HG02870 (cell line): ENCODE results near the gene PLCXD1.
"Not testable (repeated sequence)": the region's sequence is repeated elsewhere in the genome, so short reads cannot be mapped to it uniquely, and the experiment has no call there.

Experiments used
- ATAC-seq: cut with Tn5 transposase; IDR thresholded peaks from one replicate; pipeline ENCODE4 v1.9.1; 2021; ENCODE audit warnings: mild to moderate bottlenecking, moderate library complexity; ENCODE audit not compliant: unreplicated experiment

PLCXD1 gene

DNA sequence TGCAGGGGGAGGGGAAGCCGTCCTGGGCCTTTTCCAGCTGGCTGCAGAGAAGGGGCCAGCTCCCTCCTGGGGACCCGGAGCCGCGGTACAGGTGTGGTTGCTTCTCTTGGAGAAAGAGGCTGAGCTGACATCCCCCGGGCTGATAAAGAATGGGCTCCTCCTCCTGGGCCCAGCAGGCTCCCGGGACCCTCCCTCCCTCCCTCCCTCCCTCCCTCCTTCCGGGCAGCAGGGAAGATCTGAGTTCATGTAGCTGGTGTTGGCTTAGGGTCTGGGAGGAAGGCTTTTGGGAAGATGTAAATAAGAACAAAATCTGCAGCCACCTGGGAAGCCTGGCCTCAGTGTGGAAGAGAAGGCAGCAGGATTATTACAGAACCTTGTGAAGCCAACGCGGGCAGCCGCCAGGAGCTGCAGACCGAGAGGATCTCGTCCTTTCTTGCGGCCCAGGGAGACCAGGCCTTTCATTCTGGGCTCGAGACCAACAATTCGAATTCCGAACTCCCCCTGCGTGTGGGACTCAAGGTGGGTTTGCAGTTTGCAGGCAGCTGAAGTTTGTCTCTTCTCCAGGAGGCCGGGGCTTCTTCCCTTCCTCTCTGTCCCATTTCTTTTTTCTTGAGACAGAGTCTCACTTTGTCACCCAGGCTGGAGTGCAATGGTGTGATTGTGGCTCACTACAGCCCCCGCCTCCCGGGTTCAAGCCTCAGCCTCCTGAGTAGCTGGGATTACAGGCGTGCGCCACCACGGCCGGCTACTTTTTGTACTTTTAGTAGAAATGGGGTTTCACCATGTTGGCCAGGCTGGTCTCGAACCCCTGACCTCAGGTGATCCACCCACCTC lies at the start of gene PLCXD1:
TSS of gene PLCXD1 (plus strand) at position 216 of the 834 bp plus-strand sequence. CDS start 2,807 bp downstream, outside the sequence.
- no peak for ATAC-seq

DNA sequence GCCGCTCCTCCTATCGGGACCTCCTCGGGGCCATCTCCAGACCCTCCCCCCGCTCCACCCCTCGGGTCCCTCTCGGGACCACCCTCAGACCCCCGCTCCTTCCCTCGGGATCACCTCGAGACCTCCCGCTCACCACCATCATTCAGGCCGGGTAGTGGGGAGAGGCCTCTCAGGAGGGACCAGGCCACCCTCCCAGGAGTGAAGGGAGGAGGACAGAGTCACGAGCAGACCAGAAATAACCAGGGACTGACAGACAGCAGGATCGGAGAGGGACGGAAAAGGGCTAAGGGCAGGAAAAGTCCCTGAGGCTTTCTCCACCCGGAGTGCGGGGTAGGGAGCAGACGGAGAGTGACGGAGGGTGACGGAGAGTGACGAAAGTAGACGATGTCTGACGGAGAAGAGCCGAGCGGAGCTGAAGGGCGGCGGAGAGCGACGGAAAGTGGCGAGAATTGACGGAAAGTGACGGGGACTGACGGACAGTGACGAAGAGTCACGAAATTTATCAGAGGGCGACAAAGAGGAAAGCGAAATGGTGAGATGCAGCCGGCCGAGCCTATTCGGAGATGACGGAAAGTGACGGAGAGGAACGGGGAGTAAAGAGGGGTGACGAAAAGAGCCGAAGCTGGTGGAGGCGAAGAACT lies 49.4 kb upstream of the PLCXD1 start:
- ATAC-seq: peak; percentile 98

DNA sequence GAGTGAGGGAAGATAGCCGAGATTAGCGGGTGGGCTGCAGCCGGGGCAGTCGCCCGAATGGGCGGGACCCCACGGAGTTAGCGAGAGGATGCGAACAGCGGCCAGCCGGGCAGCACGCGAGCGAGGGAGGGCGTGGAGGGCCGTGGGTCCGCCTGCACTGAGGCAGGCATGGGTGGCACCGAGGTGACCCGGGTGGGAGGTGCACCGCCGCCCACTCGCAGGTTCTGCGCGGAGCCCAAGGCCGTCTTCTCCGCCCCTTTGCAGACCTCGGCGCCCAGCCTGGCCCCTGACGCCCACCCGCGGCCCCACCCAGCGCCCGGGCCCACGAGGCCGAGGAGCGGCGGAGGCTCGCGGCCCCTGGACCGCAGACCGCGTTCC lies 48.9 kb upstream of the PLCXD1 start:
- peak; percentile 17 for ATAC-seq

DNA sequence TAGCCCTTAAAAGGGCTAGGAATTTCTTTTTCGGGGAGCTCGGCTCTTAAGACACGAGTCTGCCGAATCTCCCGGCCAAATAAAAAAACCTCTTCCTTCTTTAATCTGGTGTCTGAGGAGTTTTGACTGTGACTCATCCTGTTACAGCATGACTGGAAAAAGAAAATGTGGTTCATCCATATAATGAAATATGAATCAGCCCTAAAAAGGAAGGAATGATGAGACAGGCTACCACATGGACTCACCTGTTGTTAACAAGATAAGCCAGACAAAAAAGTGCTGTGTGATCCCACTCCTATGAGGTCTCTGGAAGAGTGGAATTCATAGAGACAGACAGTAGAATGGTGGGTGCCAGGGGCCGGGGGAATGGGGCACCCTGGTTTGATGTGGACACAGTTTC lies 45.0 kb upstream of the PLCXD1 start:
- not testable (repeated sequence) for ATAC-seq

- no peak for ATAC-seq
These were observed 30.2 kb upstream of the PLCXD1 start for GRCh38 chrX:250965-251364.

DNA sequence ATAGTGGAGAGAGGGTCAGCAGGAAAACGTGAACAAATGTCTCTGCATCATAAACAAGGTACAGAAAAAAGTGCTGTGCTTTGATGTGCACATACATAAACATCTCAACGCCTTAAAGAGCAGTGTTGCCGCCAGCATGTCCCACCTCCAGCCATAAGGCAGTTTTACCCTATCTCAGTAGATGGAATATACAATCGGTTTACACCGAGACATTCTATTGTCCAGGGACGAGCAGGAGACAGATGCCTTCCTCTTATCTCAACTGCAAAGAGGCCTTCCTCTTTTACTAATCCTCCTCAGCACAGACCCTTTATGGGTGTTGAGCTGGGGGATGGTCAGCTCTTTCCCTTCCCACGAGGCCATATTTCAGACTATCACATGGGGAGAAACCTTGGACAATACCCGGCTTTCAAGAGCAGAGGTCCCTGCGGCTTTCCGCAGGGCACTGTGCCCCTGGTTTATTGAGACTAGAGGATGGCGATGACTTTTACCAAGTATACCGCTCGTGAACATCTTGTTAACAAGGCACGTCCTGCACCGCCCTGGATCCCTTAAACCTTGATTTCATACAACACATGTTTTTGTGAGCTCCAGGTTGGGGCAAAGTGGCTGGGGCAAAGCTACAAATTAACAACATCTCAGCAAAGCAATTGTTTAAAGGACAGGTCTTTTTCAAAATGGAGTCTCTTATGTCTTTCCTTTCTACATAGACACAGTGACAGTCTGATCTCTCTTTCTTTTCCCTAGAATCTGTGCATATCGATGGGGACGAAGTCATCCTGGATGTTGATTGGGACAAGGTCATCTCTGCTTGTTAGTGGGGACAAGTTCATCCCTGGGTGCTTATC lies 29.6 kb upstream of the PLCXD1 start:
- ATAC-seq: not testable (repeated sequence)

GRCh38 chrX:252244-252956 lies 28.8 kb upstream of the PLCXD1 start:
- no peak for ATAC-seq

DNA sequence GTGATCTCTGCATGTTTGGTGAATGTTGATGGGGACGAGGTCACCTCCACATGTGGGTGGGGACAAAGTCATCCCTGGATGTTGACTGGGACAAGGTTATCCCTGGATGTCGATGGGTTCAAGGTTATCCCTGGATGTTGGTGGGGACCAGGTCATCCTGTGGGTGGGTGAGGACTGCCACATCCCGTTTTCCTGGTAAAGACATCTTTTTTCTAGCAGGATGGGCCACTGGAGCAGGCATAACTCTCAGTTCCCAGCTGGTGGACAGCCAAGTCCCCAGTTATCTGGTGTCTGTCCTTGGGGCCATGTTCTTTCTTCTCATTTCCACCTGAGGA lies 28.3 kb upstream of the PLCXD1 start:
- ATAC-seq: no peak

DNA sequence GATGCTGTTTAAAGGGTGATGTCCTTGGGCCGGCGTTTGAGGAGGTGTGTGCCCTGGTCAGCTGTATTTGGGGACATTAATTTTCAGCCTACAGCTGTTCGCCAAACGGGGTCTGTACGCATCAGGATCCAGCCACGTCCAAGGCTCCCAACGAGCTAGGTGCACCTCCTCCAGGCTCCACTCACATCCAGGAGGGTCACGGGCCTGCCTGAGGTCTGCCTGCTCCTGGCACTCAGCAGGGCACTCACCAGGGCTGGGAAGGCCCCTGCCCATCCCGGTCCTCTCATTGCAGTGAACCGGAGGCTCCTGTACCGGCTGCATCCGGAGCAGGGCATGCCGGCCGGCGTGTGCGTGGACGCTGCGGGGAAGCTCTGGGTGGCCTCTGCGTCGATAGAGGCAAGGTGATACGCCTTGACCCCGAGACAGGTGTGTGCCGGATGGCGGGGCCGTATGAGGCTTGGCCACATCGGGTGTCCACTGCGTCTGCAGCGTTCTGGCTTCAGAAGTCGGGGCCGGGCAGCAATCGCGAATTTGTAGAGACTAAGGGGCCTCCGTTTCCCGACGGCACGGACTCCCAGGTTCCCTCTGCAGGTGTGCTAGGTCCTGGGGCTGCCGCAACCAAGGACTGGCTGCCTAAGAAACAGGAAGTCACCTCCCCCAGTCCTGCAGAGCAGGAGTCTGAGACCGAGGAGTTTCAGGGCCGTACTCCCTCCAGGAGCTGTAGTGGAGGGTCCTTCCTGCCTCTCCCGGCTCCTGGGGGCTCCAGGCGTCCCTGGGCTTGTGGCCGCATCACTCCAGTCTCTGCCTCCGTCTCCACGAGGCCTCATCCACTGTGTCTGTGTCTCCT lies 27.5 kb upstream of the PLCXD1 start:
- ATAC-seq: no peak

DNA sequence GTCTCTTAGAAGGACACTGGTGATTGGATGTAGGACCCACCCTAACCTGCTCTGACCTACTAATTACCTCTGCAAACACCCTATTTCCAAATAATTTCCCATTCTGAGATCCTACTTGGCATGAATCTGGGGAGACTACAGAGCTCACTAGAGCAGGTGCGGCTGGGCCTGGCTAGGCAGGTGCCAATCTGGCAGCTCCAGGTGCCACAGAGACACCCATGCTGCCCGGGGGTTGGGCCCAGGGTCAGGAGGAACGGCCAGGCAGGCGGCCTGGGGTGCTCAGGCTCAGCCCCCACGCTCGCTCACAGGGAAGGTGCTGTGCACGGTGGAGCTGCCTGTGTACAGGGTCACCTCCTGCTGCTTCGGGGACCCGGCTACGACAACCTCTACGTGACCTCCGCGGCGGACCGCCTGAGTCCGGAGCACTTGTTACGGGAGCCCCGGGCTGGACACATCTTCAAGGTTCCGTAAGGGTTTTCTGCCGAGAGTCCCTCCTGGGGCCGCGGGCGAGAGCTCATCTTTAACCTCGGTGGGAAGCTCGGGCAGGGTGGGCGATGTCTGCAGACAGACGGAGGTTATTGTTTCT lies 26.5 kb upstream of the PLCXD1 start:
- ATAC-seq: no peak

GRCh38 chrX:255923-256331 lies 25.3 kb upstream of the PLCXD1 start:
- no peak for ATAC-seq

DNA sequence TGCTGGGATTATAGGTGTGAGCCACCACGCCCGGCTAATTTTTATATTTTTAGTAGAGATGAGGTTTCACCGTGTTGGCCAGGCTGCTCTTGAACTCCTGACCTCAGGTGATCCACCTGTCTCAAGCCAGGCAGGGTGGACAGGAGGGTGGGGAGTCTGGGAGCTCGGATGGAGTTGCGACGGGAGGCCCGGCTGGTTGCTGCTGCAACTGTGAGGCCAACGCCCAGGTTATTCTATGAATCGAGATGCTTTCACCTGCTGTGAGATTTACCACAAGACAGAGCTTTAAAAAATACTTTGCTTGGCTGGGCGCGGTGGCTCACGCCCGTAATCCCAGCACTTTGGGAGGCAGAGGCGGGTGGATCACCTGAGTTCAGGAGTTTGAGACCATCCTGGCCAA lies 24.1 kb upstream of the PLCXD1 start:
- not testable (repeated sequence) for ATAC-seq

DNA sequence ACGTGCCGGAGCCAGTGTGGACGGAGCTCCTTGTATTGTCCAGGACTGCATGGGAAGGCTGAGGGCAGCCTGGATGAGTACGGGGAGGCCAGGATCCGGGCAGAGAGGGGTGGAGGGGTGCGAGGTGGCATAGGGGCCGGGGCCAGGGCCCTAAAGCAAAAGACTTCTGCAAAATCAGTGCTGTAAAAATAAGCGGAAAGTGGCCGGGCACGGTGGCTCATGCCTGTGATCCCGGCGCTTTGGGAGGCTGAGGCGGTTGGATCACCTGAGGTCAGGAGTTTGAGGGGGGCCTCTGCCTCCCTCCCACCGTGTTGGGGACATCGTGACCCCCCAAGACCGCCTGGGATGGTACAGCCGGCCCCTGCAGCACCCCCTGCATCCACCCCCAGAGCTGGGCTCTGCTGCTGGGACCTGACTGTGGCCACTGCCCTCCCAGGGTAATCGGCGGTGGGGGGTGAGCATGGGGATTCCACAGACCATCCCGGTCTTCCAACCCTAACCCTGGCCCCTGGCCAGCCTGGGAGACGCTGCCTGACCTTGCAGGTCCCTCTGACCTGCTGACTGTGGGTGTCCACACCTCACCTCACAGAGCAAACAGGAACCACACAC lies 23.4 kb upstream of the PLCXD1 start:
- no peak for ATAC-seq

- no peak for ATAC-seq
These were observed 22.7 kb upstream of the PLCXD1 start for GRCh38 chrX:258291-259040.

- no peak for ATAC-seq
These were observed 21.4 kb upstream of the PLCXD1 start for GRCh38 chrX:259692-260355.

DNA sequence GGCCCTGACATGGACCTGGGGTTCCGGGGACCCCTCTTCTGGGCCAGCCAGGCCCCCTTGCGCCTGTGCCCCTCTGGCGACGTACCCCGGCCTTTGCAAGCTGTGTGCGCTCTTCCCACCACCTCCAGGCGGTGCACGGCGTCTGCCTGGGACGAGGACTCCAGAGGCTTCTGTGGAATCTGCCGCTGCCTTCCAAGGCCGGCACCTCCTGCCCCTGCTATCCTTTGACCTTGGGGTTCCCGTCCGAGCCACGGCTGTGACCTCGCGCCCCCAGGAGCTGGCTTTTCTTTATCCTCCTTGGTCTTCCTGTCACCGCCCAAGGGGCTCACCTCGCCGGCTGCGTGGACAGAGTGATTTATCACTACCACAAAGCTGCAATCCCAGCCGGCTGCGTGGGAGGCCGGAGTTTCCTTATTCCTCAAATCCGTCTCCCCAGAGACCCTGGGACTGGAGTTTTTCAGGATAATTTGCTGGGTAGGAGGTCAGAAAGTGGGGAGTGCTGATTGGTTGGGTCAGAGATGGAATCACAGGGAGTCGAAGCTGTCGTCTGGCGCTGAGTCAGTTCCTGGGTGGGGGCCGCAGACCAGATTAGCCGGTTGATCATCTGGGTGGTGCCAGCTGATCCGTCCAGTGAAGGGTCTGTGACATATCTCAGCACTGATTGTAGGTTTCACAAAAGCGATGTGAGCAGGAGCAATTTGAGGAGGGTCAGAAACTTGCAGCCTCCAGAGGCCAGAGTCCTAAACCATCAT lies 19.8 kb upstream of the PLCXD1 start:
- ATAC-seq: no peak

DNA sequence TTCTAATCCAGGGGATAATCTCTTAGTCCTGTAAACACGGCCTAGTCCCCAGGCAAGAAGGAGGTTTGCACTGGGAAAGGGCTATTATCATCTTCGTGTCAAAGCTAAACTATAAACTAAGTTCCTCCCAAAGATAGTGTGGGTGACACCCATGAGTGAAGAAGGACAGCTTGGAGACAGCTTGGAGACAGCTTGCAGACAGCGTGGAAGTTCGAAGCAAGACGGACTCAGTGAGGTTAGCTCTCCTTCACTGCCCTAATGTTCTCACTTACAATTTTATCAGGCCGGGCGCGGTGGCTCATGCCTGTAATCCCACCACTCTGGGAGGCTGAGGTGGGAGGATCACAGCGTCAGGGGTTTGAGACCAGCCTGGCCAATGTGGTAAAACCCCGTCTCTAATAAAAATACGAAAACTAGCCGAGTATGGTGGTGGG lies 19.2 kb upstream of the PLCXD1 start:
- no peak for ATAC-seq
